GM19455 (cell line): Measurements from ENCODE around the gene UBR4.

ENCODE experiments used
- ATAC-seq: cut with Tn5 transposase; IDR thresholded peaks from one replicate; pipeline ENCODE4 v1.9.1; 2021; ENCODE audit not compliant: unreplicated experiment

UBR4 gene

GRCh38 chr1:19096990-19097389 lies 113.1 kb downstream of the UBR4 start:
- ATAC-seq: no peak

- no peak for ATAC-seq
These were observed 113.8 kb downstream of the UBR4 start for GRCh38 chr1:19096036-19096833.

- no peak for ATAC-seq
These were observed 118.7 kb downstream of the UBR4 start for GRCh38 chr1:19091196-19091953.

- no peak for ATAC-seq
These were observed 120.5 kb downstream of the UBR4 start for GRCh38 chr1:19089524-19089923.

- ATAC-seq: no peak
These were observed 121.2 kb downstream of the UBR4 start for GRCh38 chr1:19088717-19089442.

- no peak for ATAC-seq
These were observed 122.1 kb downstream of the UBR4 start for GRCh38 chr1:19087737-19088594.

GRCh38 chr1:19087017-19087736 lies 122.9 kb downstream of the UBR4 start:
- ATAC-seq: no peak

GRCh38 chr1:19086176-19086875 lies 123.7 kb downstream of the UBR4 start:
- ATAC-seq: no peak

GRCh38 chr1:19084206-19084738 lies 125.8 kb downstream of the UBR4 start:
- no peak for ATAC-seq

- no peak for ATAC-seq
These were observed 127.0 kb downstream of the UBR4 start for GRCh38 chr1:19083081-19083480.

- ATAC-seq: no peak
These were observed 128.7 kb downstream of the UBR4 start for GRCh38 chr1:19081218-19081893.

- ATAC-seq: no peak
These were observed 129.3 kb downstream of the UBR4 start for GRCh38 chr1:19080721-19081120.

- ATAC-seq: no peak
These were observed 130.3 kb downstream of the UBR4 start for GRCh38 chr1:19079541-19080472.

- ATAC-seq: no peak
These were observed 131.5 kb downstream of the UBR4 start for GRCh38 chr1:19078536-19078935.

GRCh38 chr1:19076841-19077616 lies 133.0 kb downstream of the UBR4 start:
- no peak for ATAC-seq

- ATAC-seq: no peak
These were observed 135.0 kb downstream of the UBR4 start for GRCh38 chr1:19074902-19075721.
